SKM-1 treated with dmso at 0.1 percent for 144 hours (cell line): Measurements from ENCODE around the gene TMEM97.
"Not testable (repeated sequence)": the region's sequence is repeated elsewhere in the genome, so short reads cannot be mapped to it uniquely, and the experiment has no call there.

Experiments used
- DNase-seq: peaks from one replicate; lab custom pipeline; 2025; ENCODE audit not compliant: unreplicated experiment; lab: John Stamatoyannopoulos, UW

Gene TMEM97

GRCh38 chr17:28318759-28319597 lies at the start of gene TMEM97:
Gene TMEM97 (plus strand): TSS chr17:28319200. CDS start chr17:28319240, 40 bp downstream.
- DNase-seq = peak; percentile 97

GRCh38 chr17:28270055-28270454 lies 48.9 kb upstream of the TMEM97 start:
- DNase-seq = no peak

DNA sequence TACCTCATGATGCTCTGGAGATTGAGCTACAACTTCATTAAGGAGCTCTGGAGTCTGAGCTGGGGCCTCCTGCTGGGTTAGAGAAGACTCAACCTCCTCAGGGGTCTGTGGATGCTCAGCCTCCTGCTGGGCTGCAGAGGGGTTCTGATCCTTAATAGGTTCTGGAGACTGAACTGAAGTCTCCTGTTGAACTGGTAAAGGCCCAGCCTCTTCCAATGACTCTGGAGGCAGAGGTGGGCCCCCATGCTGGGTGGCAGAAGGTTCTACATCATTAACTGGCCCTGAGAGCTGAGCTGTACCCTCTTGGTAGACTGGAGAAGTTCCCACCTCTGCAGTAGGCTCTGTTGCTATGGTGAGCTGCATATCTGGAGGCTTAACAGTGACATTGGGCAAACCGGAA lies 48.1 kb upstream of the TMEM97 start:
- no peak for DNase-seq

DNA sequence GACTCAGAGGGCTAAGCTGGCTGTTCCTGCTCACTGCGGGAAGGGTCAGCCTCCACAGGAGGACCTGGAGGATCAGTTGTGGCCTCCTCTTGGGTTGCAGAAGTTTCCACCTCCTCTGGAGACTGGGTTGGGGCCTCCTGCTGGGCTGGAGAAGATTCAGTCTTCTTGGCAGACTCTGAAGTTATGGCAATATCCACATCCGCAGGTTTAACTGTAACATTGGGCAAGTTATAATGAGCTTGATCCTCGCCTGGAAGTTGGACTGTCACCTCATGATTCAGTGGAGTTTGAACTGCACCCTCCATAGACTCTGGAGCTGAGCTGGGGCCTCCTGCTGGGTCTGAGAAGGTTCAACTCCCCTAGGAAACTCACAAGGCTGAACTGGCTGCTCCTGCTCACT lies 47.6 kb upstream of the TMEM97 start:
- no peak for DNase-seq

DNA sequence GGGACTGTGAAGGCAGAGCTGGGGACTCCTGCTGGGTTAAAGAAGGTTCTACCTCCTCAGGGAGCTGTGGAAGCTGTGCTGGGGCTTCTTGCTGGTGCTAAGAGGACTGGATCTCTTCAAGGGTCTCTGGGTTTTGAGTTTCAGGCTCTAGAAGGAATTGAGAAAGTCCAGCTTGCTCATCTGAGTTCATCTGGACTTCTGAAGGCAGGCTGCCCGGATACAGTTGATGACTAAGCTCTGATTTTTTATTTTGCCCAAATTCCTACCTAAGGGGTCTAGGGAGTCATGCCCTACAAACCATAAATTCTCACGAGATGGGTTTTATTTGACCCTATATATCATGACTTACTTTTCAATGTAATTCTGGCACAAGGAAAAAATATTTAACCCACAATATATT lies 46.8 kb upstream of the TMEM97 start:
- DNase-seq = no peak

GRCh38 chr17:28273341-28273740 lies 45.7 kb upstream of the TMEM97 start:
- DNase-seq = not testable (repeated sequence)

- no peak for DNase-seq
Observed at GRCh38 chr17:28274591-28275265, 44.3 kb upstream of the TMEM97 start.

- DNase-seq = no peak
Observed at GRCh38 chr17:28276011-28276410, 43.0 kb upstream of the TMEM97 start.

- no peak for DNase-seq
Observed at GRCh38 chr17:28279411-28279810, 39.6 kb upstream of the TMEM97 start.

- no peak for DNase-seq
Observed at GRCh38 chr17:28280826-28281225, 38.2 kb upstream of the TMEM97 start.

DNA sequence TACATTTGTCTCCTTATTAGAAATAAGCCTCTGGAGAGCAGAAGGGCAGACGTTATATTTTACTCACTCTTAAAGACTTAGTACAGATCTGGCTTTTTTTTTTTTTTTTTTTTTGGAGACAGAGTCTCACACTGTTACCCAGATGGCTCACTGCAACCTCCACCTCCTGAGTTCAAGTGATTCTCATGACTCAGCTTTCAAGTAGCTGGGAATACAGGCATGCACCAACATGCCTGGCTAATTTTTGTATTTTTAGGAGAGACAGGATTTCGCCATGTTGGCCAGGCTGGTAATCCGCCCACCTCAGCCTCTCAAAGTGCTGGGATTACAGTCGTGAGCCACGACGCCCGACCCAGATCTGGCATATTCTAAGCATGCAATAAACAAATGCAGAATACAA lies 36.4 kb upstream of the TMEM97 start:
- DNase-seq = no peak

GRCh38 chr17:28285965-28286364 lies 33.0 kb upstream of the TMEM97 start:
- no peak for DNase-seq

DNA sequence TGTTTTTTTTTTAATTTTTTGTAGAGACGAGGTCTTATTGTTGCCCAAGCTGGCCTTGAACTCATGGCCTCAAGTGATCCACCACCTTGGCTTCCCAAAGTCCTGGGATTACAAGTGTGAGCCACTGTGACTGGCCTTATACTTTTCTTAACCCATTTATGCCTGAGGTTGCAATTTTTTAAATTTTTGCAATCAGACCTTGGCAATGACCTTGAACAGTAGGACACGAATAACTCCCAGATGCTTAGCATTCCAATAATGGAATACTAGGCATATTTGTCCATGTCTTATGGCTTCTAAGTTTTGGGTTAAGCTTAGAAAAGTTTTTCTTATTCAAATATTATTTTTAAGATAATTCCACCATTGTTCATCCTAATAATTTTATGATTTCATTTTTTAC lies 28.3 kb upstream of the TMEM97 start:
- no peak for DNase-seq

GRCh38 chr17:28291780-28292330 lies 27.1 kb upstream of the TMEM97 start:
- no peak for DNase-seq

GRCh38 chr17:28292878-28293277 lies 26.1 kb upstream of the TMEM97 start:
- DNase-seq = not testable (repeated sequence)

GRCh38 chr17:28293994-28294393 lies 25.0 kb upstream of the TMEM97 start:
- peak; percentile 93 for DNase-seq

DNA sequence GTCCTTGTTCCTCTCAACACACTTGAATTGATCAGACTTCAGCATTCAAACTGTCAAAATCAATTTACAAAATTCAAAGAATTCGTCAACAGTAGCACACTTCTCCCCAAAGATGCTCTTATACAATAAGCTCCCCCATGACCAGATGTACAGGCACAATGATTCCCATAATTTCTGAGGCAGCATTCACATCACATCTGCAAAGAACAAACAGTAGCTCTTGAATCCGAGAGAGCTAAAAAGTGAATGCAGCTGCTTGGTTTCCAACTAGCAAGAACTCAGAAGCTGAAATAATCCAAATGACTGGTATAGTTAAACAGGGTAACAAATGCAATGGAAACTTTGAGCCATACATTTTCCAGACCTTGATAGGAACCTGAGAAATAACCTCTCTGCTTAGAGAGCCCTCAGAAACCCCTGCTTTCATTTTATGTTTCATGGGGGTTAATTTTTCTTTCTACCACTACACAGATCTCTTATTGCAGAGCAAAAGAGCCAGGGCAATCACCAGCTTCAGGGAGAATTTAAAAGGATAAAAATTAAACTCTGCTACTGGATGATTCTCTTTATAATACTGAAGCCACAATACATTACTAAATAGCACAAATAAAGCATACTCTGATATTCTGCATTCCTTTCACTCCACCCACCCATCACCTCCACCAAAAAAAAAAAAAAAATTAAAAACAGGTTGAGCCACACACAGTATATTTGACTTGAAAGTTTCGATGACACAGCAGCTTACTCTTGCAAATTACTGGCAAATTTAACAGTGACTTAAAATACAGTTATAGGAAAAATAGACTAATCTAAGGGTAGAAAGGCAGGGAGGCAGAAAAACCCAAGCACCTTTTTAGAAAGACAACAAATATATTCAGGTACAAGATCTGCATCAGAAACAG lies 23.1 kb upstream of the TMEM97 start:
- no peak for DNase-seq

GRCh38 chr17:28298449-28298848 lies 20.6 kb upstream of the TMEM97 start:
- DNase-seq = no peak

- DNase-seq = no peak
Observed at GRCh38 chr17:28306954-28307401, 12.0 kb upstream of the TMEM97 start.

DNA sequence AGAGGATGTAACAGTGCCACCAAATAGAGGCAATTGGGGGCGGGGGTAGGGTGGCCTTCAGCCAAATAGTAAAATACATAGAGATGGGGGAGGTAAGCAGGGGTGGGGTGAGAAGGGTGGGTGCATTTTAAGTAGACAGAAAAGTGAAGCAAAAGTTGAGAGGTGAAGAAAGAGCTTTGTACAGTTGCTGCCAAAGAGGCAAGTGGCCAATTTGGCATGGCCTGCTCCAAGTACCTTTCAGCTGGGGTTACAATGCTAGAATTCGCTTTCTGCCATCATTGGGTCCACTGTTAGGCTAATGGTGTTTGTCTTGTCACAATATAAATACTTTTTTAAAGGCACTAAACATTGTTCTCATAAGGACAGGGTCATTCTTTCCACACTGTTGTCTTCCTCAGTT lies 5.2 kb upstream of the TMEM97 start:
- no peak for DNase-seq
